GM03348 (cell line): ENCODE results near the gene UCHL5.
"Not testable (repeated sequence)": the region's sequence is repeated elsewhere in the genome, so short reads cannot be mapped to it uniquely, and the experiment has no call there.

Experiments
- DNase-seq: peaks from one replicate; pipeline ENCODE4 v3.0.0; 2012; ENCODE audit warnings: low spot score

Gene UCHL5

DNA sequence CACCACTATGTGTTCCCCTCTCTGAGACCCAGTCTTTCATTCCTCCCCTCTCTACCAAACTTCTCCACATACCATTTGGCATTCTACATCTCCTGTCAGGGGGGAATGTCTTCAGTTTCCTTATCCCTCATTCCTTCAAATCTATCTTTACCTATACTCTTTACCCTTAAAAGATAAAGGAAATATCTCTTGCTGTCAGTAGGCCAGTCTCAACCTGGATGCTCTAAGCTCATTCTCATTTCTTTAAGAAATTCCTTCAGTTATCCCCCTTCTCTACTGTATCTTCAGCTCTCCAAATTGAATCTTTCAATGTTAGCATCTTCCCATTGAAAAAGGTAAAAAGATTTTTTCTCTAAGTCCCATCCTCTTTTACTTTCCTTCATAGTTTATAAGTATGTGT, 6.8 kb upstream of the UCHL5 start:
- DNase-seq = no peak

DNA sequence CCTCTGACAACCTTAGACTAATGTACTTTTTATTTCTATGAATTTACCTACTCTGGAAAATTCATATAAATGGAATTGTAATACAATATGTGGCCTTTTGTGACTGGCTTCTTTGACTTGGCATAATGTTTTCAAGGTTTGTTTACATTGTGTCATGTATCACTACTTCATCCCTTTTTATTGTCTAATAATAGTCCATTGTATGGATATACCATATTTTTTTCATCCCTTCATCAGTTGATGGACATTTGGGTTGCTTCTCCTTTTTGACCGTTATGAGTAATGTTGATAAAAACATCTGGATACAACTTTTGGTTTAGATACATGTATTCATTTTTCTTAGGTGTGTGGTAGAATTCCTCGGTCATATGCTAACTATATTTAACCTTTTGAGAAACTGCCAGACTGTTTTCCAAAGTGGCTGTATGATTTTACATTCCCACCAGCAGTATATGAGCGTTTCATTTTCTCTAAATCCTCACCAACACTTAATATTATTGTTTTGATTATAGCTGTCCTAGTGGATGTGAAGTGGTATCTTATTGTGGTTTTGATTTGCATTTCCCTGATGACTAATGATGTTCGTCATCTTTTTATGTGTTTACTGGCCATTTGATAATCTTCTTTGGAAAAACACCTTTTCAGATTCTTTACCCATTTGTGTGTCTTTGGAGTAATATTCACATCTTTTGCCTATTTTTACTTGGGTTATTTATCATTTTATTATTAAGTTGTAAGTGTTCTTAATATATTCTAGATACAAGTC, 3.7 kb upstream of the UCHL5 start:
- no peak for DNase-seq

DNA sequence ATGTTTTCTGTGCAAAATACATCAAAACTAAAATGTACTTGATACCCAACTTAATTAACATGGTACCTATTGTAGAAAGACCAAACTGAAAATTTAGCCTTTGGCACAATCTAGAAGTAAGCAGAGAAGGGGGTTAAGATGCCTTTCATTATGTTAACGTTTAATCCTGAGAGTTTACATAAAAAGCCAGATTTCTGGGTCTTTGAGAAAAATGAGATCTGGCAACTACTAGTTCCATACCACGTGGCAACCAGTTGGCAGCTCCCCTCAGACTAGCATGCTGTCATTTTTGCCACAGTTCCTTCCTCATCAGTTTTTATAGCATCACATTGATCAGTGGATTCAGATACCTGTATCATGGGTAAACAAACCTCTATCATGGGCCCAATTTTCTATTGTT, 1.8 kb upstream of the UCHL5 start:
- DNase-seq = peak; percentile 22

DNA sequence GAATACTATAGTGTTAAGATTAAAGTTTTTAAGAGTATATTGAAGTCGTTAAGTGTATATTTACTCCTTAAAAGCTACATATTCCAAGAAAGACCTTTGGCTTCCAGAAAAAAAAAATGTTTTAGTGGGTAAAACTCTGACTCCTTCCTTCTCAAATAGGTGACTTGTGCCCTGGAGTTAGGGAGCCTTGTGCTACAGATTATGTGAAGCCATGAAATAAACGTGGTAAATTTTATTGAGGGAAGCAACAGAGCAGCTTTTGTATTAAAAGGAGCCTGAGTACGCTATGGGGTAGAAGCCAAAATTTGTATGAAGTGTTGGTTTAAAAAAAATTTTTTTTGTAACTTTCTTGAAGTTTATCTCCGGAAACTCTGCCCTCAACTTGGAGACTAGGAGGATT, 1.2 kb upstream of the UCHL5 start:
- DNase-seq = peak; percentile 3

DNA sequence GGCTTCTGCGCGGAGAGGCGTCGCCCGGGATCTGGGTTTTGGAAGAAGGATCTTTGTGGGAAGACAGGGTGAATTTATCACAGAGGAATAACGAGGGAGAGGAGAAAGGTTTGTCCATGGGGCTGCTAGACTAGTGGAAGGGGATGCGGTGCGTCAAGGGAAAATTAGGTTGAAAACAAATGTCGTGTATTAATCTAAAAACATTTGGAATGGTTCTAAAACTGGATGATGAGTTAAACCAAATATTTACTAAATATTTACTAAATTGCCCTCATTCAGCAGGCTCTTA, 899 bp upstream of the UCHL5 start:
- DNase-seq = no peak

DNA sequence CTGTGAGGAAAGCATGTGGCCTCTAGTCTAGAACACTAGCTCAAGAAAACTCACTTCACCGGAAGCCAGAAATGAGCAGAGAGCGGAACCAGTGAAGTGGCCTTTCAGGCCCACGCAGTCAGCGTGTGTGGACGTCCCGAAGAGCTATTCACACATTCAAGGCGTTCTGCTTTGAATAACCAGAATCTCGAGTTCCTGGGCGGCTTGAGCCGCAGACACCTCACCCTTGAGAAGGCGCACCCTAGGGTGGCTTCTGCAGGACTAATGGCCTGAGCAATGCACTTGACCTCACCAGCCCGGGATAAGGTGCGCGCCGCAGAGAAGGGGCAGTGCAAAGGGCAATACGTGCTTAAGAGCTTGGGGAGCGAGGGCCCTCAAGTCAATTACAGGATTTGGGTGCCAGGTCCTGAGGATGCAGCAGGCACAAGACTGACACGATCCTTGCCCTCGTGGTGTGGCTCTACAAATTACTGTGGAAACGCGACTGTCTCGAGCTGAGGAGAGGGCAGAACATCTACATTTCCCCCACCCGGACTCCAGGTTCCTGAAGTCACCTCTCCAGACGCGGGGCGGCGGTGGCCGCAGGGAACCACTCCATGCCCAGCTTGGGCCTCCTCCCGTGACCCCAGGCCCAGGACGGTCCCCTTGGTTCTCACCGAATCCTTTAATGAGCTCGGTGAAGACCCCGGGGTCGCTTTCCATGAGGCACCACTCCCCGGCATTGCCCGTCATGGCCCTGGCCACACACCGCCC, 455 bp downstream of the UCHL5 start:
- peak; percentile 41 for DNase-seq

DNA sequence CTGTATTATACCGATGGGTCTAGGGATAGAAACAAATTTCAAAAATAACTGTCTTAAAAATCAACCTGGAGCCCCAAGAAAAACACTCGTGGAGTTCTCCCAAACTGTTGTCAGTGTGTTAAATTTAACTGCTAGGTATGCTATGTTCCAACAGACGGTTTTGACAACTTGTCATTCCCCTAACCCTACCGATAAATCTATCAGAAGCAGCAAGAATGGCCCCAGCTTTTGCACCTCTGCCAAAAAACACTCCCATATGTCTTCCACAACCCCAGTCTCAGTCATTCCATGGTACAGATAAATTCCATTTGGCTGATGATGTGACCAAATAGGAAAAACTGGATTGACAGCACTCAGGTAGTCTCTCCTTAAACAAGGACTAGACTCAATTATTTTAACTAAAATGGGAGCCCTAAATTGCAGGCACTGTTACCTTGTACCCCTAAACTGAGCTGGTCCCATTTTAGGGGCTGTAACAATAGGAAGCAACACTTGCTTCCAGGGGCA, 4.9 kb downstream of the UCHL5 start:
- no peak for DNase-seq

DNA sequence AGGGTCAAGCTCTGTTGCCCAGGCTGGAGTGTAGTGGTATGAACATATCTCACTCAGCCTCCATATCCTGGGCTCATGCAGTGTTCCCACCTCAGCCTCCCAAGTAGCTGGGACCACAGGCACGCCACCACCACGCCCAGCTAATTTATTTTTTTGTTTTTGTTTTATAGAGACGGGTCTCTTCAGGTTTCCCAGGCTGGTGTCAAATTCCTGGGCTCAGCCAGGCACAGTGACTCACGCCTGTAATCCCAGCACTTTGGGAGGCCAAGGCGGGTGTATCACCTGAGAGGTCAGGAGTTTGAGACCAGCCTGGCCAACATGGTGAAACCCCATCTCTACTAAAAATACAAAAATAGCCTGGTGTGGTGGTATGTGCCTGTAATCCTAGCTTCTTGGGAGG, 10.2 kb downstream of the UCHL5 start:
- DNase-seq = not testable (repeated sequence)

DNA sequence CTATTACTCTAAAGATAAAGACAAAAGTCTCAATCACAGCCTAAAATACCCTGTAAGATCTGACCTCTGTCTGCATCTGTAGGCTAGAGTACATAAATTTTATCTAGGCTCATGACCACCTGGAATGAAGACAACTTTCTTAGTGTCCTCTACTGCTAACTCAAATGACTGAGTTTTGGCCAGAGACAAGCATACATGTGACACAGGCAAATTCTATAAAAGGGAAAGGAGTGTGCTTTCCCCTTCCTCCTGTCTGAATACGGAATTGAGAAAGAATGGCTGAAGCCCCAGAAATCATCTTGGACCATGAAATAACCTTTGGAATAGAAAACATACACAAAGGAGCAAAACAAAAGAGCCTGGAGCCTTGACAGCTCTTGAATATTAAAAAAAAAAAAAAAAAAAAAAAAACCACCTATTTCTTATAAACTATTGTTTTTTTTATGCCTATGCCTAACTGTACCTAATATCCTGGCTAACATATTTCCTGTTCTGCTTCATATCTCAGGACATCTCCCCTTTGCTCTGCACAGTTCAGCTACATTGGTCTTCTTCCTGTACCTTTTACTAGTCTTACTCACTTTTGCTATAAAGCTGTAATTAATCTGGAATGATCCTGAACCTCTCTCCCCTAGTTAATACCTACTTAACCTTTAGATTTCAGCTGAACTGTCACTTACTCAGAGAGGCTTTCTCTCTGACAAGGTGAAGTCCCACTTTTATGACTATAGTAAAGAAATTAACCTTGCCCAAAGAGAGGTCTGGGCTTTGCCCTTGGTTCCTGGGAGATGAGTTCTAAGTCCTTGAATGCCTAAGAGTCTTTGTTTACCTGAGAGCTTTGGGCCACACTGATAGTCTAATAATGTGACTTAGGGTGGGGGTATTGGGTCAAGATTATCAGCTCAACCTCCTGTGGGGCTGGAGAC, 16.1 kb downstream of the UCHL5 start:
- no peak for DNase-seq

DNA sequence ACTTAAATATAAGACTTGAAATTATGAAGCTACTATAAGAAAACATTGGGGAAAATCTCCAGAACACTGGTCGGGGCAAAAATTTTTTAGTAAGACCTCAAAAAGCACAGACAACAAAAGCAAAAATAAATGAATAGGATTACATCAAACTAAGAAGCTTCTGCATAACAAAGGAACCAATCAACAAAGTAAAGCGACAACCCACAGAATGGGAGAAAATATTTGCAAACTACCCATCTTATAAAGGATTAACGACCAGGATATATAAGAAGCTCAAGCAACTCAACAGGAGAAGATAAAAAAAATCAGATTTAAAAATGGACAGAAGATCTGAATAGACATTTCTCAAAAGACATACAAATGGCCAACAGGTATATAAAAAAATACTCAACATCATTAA, 19.1 kb downstream of the UCHL5 start:
- no peak for DNase-seq

DNA sequence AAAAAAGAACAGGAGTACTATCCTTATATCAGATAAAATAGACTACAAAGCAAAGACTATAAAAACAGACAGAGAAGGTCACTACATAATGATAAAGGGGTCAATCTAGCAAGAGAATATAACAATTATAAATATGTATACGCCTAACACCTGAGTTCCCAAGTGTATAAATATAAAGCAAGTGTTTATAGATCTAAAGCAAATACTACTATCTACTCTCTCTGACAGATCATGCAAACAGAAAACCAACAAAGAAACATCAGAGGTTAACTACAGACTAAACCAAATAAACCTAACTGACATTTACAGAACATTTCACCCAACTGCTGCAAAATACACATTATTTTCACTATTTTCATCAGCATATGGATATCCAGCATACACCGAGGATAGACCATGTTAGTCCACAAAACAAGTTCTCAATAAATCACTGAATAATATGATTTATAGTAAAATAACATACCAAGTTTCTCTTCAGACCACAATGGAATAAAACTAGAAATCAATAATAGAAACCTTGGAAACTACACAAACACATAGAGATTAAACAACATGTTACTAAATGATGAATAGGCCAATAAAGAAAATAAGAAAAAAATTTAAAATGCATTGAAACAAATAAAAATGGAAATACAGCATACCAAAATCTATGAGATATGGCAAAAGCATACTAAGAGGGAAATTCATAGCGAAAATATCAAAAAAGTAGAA, 22.7 kb downstream of the UCHL5 start:
- no peak for DNase-seq

DNA sequence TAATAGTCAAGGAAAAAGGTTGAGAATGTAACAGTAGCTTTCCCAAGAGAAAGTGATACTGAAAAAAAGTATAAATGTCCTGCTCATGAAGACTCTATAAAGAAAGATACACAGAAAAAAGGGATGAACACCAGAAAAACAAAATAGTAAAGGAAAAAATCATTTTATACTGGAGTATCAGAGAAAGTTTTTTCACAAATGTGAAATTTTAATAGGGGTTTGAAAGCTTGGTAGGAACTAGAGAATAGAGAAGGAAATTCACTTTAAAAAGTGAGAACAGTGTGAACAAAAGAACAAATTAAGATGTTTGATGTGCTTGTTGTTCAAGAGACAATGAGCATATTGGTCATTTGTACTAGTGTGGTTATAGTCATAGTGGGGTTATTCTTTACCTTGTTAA, 25.6 kb downstream of the UCHL5 start:
- no peak for DNase-seq

DNA sequence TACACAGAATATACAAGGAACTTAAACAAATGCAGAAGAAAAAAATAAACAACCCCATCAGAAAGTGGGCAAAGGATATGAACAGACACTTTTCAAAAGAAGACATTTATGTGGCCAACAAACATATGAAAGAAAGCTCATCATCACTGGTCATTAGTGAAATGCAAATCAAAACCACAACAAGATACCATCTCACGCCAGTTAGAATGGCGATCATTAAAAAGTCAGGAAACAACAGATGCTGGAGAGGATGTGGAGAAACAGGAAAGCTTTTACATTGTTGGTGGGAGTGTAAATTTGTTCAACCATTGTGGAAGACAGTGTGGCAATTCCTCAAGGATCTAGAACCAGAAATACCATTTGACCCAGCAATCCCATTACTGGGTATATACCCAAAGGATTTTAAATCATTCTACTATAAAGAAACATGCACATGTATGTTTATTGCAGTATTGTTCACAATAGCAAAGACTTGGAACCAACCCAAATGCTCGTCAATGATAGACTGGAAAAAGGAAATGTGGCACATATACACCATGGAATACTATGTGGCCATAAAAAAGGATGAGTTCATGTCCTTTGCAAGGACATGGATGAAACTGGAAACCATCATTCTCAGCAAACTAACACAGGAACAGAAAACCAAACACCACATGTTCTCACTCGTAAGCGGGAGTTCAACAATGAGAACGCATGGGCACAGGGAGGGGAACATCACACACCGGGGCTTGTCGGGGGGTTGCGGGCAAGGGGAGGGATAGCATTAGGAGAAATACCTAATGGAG, 26.3 kb downstream of the UCHL5 start:
- not testable (repeated sequence) for DNase-seq

DNA sequence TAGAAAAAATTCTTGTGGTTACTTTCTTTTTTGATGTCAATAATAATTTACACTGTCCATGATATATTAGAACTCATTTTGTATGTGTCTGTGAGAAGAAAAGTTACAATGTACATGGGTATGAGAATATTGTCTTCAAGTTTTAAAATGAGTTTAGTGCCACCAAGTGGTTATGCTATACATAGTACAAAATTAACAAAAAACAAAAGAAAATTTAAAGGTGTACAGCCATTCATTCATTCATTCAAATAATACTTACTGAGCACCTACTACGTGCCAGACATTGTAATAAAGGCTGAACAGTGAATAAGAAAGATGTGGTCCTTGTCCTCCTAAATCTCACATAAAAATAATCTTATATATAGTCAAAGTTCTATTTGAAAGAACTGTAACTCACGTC, 27.7 kb downstream of the UCHL5 start:
- DNase-seq = peak; percentile 14

DNA sequence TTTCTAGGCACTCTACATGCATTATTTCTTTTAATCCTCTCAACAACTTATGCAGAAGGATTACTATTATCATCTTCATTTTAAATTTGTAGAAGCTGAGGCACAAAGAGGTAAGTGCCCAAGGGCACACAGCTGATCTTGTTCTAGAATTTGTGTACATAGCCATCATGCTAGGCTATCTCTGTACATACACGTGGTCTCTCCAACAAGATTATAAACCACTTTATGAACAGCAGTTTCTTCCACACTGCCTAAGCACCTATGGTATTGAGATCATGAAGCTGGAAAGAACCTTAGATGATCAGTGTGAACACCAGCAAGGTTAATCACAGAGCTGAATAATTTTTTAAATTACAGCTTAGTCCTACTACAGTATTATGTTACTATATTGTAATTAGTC, 28.9 kb downstream of the UCHL5 start:
- no peak for DNase-seq

DNA sequence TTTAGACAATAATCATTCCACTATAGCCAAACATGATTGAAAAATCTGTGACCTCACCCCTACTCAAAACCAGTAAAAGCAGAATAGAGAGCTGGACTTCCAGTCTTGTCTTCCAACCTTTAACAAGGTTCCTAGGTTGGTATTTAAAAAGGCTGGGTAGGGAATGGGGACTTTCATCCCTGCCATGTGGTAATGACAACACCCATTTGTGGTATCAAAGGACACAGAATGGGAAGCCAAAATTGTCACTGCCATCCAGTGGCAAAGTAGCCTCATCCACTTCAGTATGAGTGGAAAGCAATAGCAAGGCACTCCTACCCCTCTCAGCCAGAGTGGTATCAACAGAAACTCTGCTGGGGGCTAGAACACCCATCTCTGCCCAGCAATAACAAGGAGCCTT, 33.9 kb downstream of the UCHL5 start:
- no peak for DNase-seq

DNA sequence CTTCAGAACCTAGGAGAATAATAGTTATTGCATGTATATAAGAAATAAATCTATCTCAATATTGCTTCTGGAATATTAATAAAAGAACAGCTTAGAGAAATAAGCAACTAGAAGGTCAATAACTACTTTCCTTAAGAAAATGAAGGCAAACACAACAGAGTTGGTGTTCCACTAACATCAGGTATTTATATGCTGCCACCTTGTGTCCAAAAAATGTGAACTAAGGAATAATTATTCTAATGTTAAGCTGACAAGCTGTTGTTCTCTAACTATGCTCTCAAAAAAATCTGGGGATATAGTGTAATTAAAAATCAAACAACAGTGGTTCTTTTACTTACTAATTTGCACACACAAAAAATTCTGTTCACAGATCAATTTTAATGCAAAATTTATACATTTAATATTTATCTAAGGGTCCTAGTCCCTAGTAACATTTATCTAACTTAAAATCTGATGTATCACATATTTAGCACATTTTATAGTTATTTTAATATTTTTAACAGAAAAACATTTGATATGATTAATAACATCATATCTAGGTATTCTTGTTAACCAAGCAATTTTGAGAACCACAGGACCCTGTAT, 39.6 kb downstream of the UCHL5 start:
- peak; percentile 40 for DNase-seq

DNA sequence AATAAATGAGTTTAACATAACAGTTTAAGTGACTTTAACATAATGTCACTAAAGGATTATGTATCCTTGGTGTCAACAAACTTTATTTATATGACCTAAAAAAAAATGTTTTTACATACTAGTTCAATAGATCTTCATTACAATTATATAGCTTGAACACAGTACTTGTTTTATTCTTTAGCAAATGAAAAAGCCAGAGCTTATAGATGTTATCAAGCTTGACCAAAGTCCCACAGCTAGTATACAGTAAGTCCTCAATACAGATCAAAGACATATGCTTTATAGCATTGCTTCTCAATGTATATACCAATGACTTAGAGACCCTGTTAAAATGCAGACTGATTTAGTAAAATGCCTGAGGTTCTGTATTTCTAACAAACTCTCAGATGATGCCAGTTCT, 42.4 kb downstream of the UCHL5 start:
- no peak for DNase-seq

DNA sequence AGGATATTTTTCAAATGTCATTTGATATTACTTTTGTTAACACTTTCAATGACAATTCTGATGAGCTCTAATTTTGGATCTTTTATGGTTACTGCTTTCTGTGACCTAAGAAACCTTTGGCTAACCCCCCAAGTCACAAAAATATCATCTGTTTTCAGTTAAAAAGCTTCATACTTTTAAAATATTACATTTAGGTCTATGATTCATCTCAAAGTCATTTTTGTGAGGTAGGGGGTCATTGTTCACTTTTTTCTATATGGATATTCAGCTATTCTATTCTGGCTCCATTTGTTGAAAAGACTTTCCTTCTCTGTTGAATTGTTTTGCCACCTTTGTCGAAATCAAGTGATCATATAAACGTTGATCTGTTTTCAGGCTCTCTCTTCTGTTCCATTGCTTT, 44.8 kb downstream of the UCHL5 start:
- no peak for DNase-seq

DNA sequence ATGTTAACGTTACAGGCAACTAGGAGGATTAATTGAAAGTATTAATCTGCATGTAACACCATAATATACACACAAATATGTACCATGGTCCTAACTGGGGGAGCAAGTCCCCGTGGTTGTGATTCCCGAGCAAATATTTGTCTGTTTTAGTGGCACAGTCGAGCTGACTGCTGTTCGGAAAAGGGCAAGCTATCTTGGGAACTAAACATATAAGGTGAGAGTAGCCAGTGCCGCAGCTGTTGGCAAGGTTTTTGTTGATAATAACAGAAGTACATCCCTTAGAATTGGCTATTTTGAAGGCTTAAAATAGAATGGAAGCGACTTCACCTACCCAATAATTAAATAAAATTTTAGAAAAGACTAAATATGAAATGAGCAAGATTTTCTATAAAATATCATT, 45.5 kb downstream of the UCHL5 start:
- DNase-seq = no peak

DNA sequence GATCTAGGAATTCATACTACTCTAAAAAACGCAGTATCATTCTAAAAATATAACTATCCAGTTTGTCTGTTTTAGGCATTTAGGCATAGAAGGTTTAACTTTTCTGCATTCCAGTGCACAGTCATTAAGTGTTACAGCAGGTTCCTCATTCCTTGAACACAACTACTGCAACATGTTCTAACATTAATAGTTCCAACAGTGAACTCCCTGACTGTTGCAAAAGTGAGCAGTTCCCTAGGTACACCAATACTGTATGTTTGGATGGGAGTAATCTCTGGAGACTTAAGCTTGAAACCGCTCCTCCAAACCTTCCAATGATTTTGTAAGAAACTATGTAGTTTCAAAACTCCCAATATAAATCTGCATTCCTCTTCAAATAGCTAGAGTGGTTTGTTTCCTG, 46.2 kb downstream of the UCHL5 start:
- DNase-seq = peak; percentile 40
